Hematopoietic multipotent progenitor cell treated with erythropoietin and hydrocortisone succinate and interleukin-3 and kit ligand, for 8 days (in vitro differentiated cells): ENCODE results near the gene CALML3.

Experiments used
- DNase-seq: peaks from one replicate; pipeline ENCODE4 v3.0.0-alpha.2; 2015

Gene CALML3

GRCh38 chr10:5508161-5508604 lies 16.6 kb upstream of the CALML3 start:
- no peak for DNase-seq

- no peak for DNase-seq
Observed at GRCh38 chr10:5508786-5509185, 16.0 kb upstream of the CALML3 start.

DNA sequence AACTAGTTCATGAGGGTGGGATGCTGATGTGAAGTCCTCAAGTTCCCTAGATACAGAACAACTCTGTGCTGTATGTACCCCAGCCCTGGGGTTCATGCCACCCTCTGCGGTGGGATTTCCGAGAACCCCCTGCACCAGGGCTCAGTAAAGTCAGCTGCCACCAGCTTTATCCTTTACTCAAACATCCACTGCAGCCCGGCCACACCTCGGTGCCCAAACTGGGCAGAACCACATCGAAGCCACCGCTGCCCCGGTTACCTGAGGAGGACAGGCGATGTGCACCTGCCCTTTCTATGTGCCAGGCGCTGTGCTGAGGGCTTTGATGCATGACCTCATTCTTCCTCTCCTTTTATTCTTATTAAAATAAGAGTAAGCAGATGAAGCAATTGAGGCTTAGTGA lies 15.5 kb upstream of the CALML3 start:
- DNase-seq, result no peak

- DNase-seq, result peak; percentile 14
Observed at GRCh38 chr10:5509691-5510090, 15.1 kb upstream of the CALML3 start.

GRCh38 chr10:5510281-5511072 lies 14.3 kb upstream of the CALML3 start:
- peak; percentile 43 for DNase-seq

- no peak for DNase-seq
Observed at GRCh38 chr10:5511231-5511884, 13.4 kb upstream of the CALML3 start.

GRCh38 chr10:5511885-5512280 lies 12.9 kb upstream of the CALML3 start:
- DNase-seq, result no peak

DNA sequence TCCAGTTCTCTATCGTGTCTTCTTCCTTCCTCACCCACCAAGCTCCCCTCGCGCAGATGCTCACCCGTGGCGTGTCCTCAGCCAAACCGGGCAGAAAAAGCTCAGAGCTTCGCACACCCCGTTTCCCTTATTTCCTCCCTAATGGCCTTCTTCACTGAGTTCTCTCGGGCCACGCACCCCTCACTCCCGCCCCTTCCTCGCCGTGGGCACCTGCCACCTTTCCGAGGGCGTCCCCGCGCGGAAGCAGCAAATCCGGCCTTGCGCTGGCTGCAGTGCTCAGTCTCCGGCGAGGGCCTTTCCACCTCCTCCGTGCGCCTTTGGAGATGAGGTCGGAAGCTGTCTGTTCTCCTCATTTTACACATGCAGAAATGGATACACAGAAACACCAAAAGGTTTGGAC lies 12.4 kb upstream of the CALML3 start:
- DNase-seq, result no peak

DNA sequence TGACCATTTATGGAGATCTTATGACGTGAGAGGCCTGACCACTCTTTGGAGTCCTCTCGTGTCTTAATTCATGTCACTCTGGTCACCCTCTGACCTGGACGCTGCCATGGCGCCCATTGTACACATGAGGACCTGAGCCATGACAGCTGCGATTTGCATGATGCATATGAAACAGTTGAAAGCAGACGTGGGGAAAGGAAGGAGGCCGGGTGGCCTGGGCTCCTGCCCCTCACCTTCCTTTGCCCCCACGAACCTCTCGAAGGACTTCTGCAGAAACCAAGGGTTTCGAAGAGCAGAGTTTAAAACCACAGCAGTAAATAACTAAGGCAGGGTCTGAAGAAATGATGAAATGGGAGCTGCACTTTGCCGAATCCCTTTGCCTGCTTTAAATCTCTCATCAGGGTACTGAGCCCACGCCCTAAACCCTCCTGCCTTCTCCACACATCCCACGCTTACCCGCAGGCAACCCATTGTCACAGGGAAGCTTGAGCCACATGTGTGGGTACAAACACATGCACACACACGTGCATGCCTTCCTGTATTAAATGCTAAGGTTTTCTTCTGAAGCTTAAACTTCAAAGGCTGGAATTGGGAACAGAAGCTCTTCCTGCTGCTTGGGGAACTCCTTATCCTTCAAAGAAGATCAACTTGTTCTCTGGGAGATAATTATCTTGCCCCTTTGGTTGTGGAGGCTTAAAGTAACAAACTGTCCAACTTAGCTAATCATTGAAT lies 11.7 kb upstream of the CALML3 start:
- no peak for DNase-seq

GRCh38 chr10:5514226-5514850 lies 10.4 kb upstream of the CALML3 start:
- DNase-seq, result no peak

DNA sequence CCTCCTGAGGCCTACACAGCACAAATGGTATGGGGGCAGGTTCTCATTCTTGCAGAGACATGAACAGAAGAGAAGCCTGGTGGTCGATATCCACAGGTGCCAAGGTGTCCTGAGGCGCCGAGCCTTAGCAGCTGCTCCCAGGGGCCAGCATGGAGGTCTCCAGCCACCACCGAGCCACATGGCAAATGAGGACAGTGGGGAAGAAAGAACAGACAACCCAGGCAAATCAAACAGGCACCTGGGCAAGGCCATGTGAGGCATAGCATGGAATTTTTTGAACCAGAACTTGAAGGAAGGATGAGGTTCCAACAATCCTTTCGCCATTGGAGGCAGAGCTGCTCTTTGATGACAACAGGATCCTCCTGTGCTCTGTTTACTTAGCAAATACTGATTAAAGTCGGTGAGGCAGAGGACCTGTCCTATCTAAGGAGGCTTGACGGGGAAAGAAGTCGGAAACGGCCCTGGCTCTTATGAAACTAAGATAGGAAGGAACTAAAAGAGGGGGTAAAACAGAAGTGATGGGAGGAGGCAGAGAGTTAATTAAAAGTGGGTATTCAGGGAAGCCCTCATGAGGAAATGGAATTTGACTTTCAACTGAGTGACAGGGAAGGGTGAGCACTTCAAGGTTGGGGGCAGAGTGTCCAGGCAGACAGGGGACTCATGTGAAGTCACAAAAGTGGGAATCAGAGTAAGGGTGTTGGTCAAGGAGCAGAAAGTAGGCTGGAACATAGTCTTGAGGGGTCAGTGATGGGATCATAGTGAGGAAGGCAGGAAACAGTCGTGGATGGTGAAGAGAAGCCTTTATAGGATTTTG lies 8.6 kb upstream of the CALML3 start:
- DNase-seq, result no peak

DNA sequence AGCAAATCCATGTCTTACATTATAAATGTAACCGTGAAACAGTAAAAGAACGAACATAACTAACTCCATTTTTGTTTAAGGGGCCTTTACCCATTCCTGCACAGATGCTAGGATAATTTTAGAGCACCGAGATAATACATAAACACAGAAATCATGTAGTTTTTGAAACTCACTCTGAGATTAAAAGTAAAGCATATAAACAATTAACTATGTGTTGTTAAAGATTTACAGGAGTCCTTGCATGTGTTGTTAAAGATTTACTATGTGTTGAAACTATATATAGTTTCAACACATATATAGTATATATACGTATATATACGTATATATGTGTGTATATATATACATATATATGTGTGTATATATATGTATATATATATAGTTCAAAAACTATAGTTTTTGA lies 7.2 kb upstream of the CALML3 start:
- no peak for DNase-seq

DNA sequence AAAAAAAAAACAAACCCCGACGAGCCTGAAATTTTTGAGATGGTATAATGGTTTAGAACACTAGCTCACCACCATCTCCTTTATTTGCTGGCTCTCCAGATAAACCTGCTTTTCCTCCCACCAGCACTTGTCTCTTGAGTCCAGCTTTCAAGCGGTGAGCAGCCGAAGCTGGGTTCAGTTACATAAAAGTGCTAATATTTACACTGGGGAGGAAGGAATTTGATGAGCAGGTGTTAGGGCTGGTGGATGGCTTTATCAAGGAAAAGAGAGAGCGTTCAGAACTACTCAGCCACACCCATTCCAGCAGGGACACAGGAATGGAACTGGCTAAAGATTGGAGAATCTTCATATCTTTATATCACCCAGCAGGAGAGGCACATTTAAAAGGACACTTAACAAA lies 6.6 kb upstream of the CALML3 start:
- DNase-seq, result no peak

- DNase-seq, result no peak
Observed at GRCh38 chr10:5519054-5519453, 5.7 kb upstream of the CALML3 start.

GRCh38 chr10:5522913-5523560 lies 1.7 kb upstream of the CALML3 start:
- no peak for DNase-seq

GRCh38 chr10:5523796-5524574 lies 776 bp upstream of the CALML3 start:
- no peak for DNase-seq

DNA sequence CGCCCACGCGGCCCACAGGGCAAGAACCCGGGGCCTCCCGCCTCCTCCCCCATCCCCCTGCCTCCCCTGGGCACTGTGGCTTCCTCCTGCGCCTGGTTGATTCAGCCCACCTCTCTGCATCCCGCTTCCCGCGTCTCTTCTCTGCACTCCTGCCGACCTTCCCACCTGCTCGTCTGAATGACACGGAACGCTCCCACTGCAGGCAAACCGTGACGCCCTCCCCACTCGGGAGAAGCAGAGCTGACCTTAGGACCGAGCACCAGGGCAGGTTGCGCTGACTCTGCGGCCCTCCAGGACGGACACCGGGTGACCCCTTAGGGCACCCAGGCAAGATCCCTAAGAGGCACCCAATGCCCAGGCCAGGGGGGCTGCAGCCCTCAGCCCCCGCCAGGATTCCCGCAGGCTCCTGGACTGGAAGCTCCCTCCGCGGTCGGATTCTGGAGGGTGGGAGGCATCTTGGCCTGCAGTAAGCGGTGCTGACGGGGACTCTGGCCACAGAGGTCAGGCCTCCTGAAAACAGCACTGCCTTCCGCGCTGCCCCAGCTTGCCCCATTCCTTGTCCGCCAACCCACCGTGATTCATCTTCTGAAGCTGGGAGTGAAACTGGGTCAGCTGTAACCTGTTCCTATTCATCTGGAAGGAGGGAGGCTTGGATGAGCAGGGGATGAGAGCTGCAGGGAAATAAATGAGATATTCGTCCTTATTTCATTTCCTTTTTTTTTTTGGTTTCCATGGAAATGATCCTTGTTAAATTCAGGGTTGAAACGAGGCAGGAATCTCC lies 990 bp downstream of the CALML3 start:
- DNase-seq, result no peak

GRCh38 chr10:5526691-5527331 lies 2.0 kb downstream of the CALML3 start:
- no peak for DNase-seq

DNA sequence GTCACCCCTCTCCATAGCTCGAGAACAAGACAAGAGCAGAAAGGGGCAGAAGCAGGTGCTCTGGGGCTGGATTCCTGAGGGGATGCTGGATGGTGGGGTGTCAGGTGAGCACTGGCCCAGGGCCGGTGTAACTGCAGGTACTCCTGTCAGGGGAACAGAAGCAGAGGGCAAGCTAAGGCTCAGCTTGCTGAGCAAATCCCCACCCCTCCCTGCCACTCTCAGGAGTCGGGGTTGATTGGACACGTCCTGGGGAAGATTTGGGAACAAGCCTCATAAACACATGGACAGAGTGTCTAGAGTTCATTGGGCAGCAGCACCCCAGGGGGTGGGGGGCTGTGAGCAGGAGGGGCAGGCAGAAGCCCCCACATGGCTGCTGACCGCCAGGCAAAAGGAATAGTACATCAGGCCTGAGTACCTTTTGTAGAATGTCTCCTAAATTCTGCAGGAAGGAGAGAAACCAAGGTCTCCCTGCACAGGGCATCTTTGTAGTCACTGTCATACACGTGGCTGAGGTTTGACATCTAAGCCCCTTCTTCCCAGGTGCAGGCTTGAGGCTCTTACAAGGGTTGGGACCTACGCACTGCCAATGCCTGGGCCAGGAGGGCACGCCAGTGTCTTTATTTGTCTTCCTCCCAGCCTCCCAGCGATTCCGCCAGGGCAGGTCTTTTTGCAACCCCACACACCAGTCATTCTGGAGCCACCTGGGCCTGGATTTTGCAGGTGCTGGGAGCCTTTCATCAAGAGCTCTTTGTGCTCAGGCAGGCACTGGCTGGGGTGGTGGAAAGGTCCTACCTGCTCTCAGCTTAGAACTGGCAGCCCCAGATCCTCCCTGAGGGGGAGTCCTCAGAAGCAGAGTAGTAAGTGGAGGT lies 2.8 kb downstream of the CALML3 start:
- no peak for DNase-seq
